IMR-90 (cell line): Measurements from ENCODE around the gene MMAB. TPM values are rescaled to one million over a fixed set of nuclear protein-coding genes. Genes with fewer than 3 reads are reported as not detected.

ENCODE experiments used
- ATAC-seq: fragments of 200-7000 bp; cut with Tn5 transposase; 2 replicates; pipeline ENCODE4 v1.9.1; 2020; ENCODE audit warnings: low read depth, mild to moderate bottlenecking, moderate library complexity
- BruUV-seq: library from RNA; stranded (reverse); fragments of 400-500 nt; replicated peaks from 2 replicates; lab custom pipeline; 2021; lab: Mats Ljungman, UMichigan
- CTCF ChIA-PET: fragments of 300-600 bp; formaldehyde crosslinking; extraction: SDS; loops from one replicate; lab custom pipeline; 2021; ENCODE audit warnings: antibody characterized with exemption; lab: Yijun Ruan, JAX
- POLR2A ChIA-PET: fragments of 300-600 bp; sonication (Branson Sonifier 250); formaldehyde crosslinking; loops from one replicate; lab custom pipeline; 2022; ENCODE audit warnings: antibody characterized with exemption; ENCODE audit not compliant: unreplicated experiment; lab: Charles Lee
- DNase-seq: peaks from one replicate; pipeline ENCODE4 v3.0.0; 2013
- H2AFZ ChIP-seq: replicated peaks from 2 replicates; pipeline ENCODE3; 2013; ENCODE audit warnings: low read length, mild to moderate bottlenecking; ENCODE audit not compliant: poor library complexity
- H2AK5ac ChIP-seq: 2 replicates; pipeline ENCODE4 v1.6.1; 2013; ENCODE audit warnings: low read depth, low read length, inconsistent platforms
- H2AK9ac ChIP-seq: replicated peaks from 2 replicates; pipeline ENCODE3; 2013; ENCODE audit warnings: mild to moderate bottlenecking, low read depth, low read length, moderate library complexity; ENCODE audit not compliant: poor library complexity
- H2BK120ac ChIP-seq: 2 replicates; pipeline ENCODE4 v1.6.1; 2013; ENCODE audit warnings: low read depth, low read length, inconsistent platforms
- H2BK15ac ChIP-seq: 3 replicates; pipeline ENCODE4 v1.6.1; 2013; ENCODE audit warnings: low read depth, low read length, inconsistent platforms
- H2BK20ac ChIP-seq: 2 replicates; pipeline ENCODE4 v1.6.1; 2013; ENCODE audit warnings: low read depth, mild to moderate bottlenecking, inconsistent platforms, low read length, moderate library complexity
- H2BK5ac ChIP-seq: 2 replicates; pipeline ENCODE4 v1.6.1; 2013; ENCODE audit warnings: mild to moderate bottlenecking, low read depth, low read length, inconsistent platforms; ENCODE audit not compliant: poor library complexity, severe bottlenecking
- H3K14ac ChIP-seq: replicated peaks from 2 replicates; pipeline ENCODE4 v1.6.1; 2013; ENCODE audit warnings: low read depth, low read length, inconsistent platforms
- H3K18ac ChIP-seq: 2 replicates; pipeline ENCODE4 v1.6.1; 2013; ENCODE audit warnings: low read depth, low read length, control low read depth
- H3K23ac ChIP-seq: 2 replicates; pipeline ENCODE4 v1.6.1; 2013; ENCODE audit warnings: low read depth, low read length, inconsistent platforms
- H3K27ac ChIP-seq: 2 replicates; pipeline ENCODE4 v1.5.1; 2013; ENCODE audit warnings: mild to moderate bottlenecking, control low read depth, low read length; ENCODE audit not compliant: insufficient read depth
- H3K27me3 ChIP-seq: 2 replicates; pipeline ENCODE4 v1.6.1; 2013; ENCODE audit warnings: low read length; ENCODE audit not compliant: control insufficient read depth, insufficient read depth
- H3K36me3 ChIP-seq: 2 replicates; pipeline ENCODE4 v1.6.1; 2013; ENCODE audit warnings: low read length, mixed read lengths; ENCODE audit not compliant: control insufficient read depth, insufficient read depth
- H3K4ac ChIP-seq: 2 replicates; pipeline ENCODE4 v1.6.1; 2013; ENCODE audit warnings: low read depth, low read length, inconsistent platforms
- H3K4me1 ChIP-seq: 2 replicates; pipeline ENCODE4 v1.6.1; 2013; ENCODE audit warnings: low read length, mixed read lengths; ENCODE audit not compliant: control insufficient read depth, insufficient read depth
- H3K4me2 ChIP-seq: 2 replicates; pipeline ENCODE4 v1.6.1; 2013; ENCODE audit warnings: low read depth, mild to moderate bottlenecking, control low read depth, low read length, moderate library complexity
- H3K4me3 ChIP-seq: 2 replicates; pipeline ENCODE4 v1.5.1; 2013; ENCODE audit warnings: low read depth, mild to moderate bottlenecking, control low read depth, low read length, moderate library complexity; ENCODE audit not compliant: insufficient read depth
- H3K56ac ChIP-seq: 2 replicates; pipeline ENCODE4 v1.6.1; 2013; ENCODE audit warnings: low read length, inconsistent platforms; ENCODE audit not compliant: insufficient read depth; ENCODE audit errors: extremely low read depth
- H3K79me1 ChIP-seq, 2 experiments: 2 replicates each; pipeline ENCODE4 v1.6.1; 2013; ENCODE audit warnings: low read length in 2 of 2, inconsistent platforms in 1 of 2, low read depth in 1 of 2
- H3K9ac ChIP-seq: 2 replicates; pipeline ENCODE4 v1.6.1; 2013; ENCODE audit warnings: low read depth, low read length, control low read depth
- H3K9me1 ChIP-seq: 2 replicates; pipeline ENCODE4 v1.6.1; 2013; ENCODE audit warnings: low read length, inconsistent platforms; ENCODE audit not compliant: insufficient read depth
- H3K9me3 ChIP-seq: 2 replicates; pipeline ENCODE4 v1.6.1; 2013; ENCODE audit warnings: low read length; ENCODE audit not compliant: control insufficient read depth, insufficient read depth
- H4K20me1 ChIP-seq: 2 replicates; pipeline ENCODE4 v1.6.1; 2013; ENCODE audit warnings: low read length, inconsistent platforms; ENCODE audit not compliant: insufficient read depth
- H4K5ac ChIP-seq: 2 replicates; pipeline ENCODE4 v1.6.1; 2013; ENCODE audit warnings: mild to moderate bottlenecking, low read depth, low read length, control low read depth
- H4K8ac ChIP-seq, 2 experiments: 2 replicates each; pipeline ENCODE4 v1.6.1; 2013; ENCODE audit warnings: low read depth in 2 of 2, low read length in 2 of 2, control low read depth in 1 of 2, inconsistent platforms in 1 of 2
- H4K91ac ChIP-seq: 2 replicates; pipeline ENCODE4 v1.6.1; 2013; ENCODE audit warnings: low read depth, low read length, inconsistent platforms; ENCODE audit not compliant: insufficient read depth
- BHLHE40 ChIP-seq: fragments of 150-350 bp; IDR thresholded peaks from 2 replicates; pipeline ENCODE4 v1.6.1; 2016; ENCODE audit warnings: mild to moderate bottlenecking, low read depth, low read length
- CEBPB ChIP-seq: IDR thresholded peaks from 2 replicates; pipeline ENCODE4 v1.6.1; 2012; ENCODE audit warnings: low read depth, low read length, improper control_type of control experiment
- CHD1 ChIP-seq: IDR thresholded peaks from 2 replicates; pipeline ENCODE4 v1.6.1; 2012; ENCODE audit warnings: low read depth, low read length, improper control_type of control experiment
- FOS ChIP-seq: fragments of 150-350 bp; IDR thresholded peaks from 2 replicates; pipeline ENCODE4 v1.6.1; 2016; ENCODE audit warnings: low read depth, low read length
- MAFK ChIP-seq: IDR thresholded peaks from 2 replicates; pipeline ENCODE4 v1.6.1; 2012; ENCODE audit warnings: low read depth, low read length, improper control_type of control experiment
- MAZ ChIP-seq: IDR thresholded peaks from 2 replicates; pipeline ENCODE4 v1.6.1; 2012; ENCODE audit warnings: low read depth, mild to moderate bottlenecking, low read length, improper control_type of control experiment, moderate library complexity, borderline replicate concordance
- MXI1 ChIP-seq: IDR thresholded peaks from 2 replicates; pipeline ENCODE4 v1.6.1; 2012; ENCODE audit warnings: low read depth, mild to moderate bottlenecking, low read length, moderate library complexity, borderline replicate concordance
- NFE2L2 ChIP-seq: fragments of 150-350 bp; IDR thresholded peaks from 2 replicates; pipeline ENCODE4 v1.6.1; 2016; ENCODE audit warnings: low read depth, mild to moderate bottlenecking, low read length
- POLR2A ChIP-seq: IDR thresholded peaks from 2 replicates; pipeline ENCODE4 v1.6.1; 2012; ENCODE audit warnings: mild to moderate bottlenecking, low read depth, low read length
- RCOR1 ChIP-seq: IDR thresholded peaks from 2 replicates; pipeline ENCODE4 v1.6.1; 2012; ENCODE audit warnings: mild to moderate bottlenecking, low read length, improper control_type of control experiment; ENCODE audit not compliant: insufficient replicate concordance
- RFX5 ChIP-seq: IDR thresholded peaks from 2 replicates; pipeline ENCODE4 v1.8.0; 2012; ENCODE audit warnings: low read depth, mild to moderate bottlenecking, low read length, moderate library complexity
- SMC3 ChIP-seq: fragments of 150-350 bp; IDR thresholded peaks from 2 replicates; pipeline ENCODE4 v1.6.1; 2016; ENCODE audit warnings: low read depth, mild to moderate bottlenecking, antibody characterized with exemption, low read length, moderate library complexity
- WGBS, 2 experiments: methylation state at CpG; one replicate each; pipeline versions ENCODE4 v1.1.5 to v1.1.7; 2013; ENCODE audit warnings: missing lambda C conversion rate in 2 of 2; ENCODE audit not compliant: insufficient read length in 1 of 2; ENCODE audit errors: extremely low coverage in 2 of 2; 5-methylcytosine and 5-hydroxymethylcytosine counted together
- dilution Hi-C: fragments of 300-500 bp; cut with HindIII; formaldehyde crosslinking; loops from one replicate; pipeline ENCODE4 v1.14.3; 2018; ENCODE audit warnings: low sequenced_read_pairs; ENCODE audit not compliant: unreplicated experiment
- in situ Hi-C: fragments of 300-500 bp; cut with MboI; formaldehyde crosslinking; loops from 3 replicates; pipeline ENCODE4 v1.14.3; 2019; ENCODE audit warnings: low sequenced_read_pairs, inconsistent platforms, mixed read lengths
- intact Hi-C: fragments of 100-400 bp; cut with micrococcal nuclease; formaldehyde crosslinking; loops from 2 replicates; pipeline ENCODE4 v1.10.0; 2022
- polyA plus RNA-seq, 3 experiments: library from polyadenylated mRNA; depleted of rRNA; stranded (reverse); fragments of >200 nt; gene quantifications; 2 replicates each; pipeline ENCODE4 v1.2.3, GENCODE V29; 2012; ENCODE audit warnings: low replicate concordance in 1 of 3
- total RNA-seq: library from RNA; depleted of rRNA; stranded (reverse); fragments of >200 nt; gene quantifications from 2 replicates; pipeline ENCODE4 v1.2.3, GENCODE V29; 2012
- TF ChIP-seq, protein P1 (sequence below): fragments of 150-350 bp; IDR thresholded peaks from 2 replicates; pipeline ENCODE4 v1.6.1; 2017; ENCODE audit warnings: mild to moderate bottlenecking, antibody characterized with exemption, low read length, low read depth
- TF ChIP-seq, protein P2 (sequence below): fragments of 150-350 bp; IDR thresholded peaks from 2 replicates; pipeline ENCODE4 v1.6.1; 2016; ENCODE audit warnings: low read depth, mild to moderate bottlenecking, low read length, moderate library complexity, borderline replicate concordance
- TF ChIP-seq, protein P3 (sequence below): conservative IDR thresholded peaks from 2 replicates; pipeline ENCODE4 v1.5.1; 2012; ENCODE audit warnings: mild to moderate bottlenecking, low read depth, low read length, improper control_type of control experiment

MMAB gene
- total and polyA plus RNA-seq, 2 of the 4 experiments (the other 2 are of a cell fraction) = 16.5 to 16.9 TPM

DNA sequence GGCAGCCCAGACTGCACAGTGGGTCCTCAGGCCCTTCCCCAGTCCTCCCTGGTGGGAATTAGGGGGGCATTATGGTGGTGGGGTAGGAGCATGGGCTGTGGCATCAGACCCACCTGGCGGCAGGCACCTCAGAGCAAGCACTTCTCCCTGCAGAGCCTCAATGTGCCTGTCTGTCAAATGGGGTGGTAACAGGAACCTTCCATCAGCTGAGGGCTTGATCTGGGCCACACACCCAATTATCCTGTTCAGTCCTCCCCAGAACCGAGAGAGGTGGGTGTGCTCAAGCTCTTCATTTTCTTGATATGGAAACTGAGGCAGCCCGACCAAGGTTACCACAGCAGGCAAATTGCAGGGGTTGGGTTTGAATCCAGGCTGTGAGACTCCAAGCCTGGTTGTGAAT is 38.7 kb upstream of the MMAB start:
- in situ Hi-C loops (no loop called here), dilution Hi-C loops (no loop called here), intact Hi-C loops (no loop called here)
- no peak overlapping the region for H3K9ac ChIP-seq
- no peak overlapping the region for H3K27ac ChIP-seq
- POLR2A ChIA-PET = no interaction called here
- no peak overlapping the region for H2BK120ac ChIP-seq
- H3K4me3 ChIP-seq = no peak overlapping the region
- H4K91ac ChIP-seq = no peak overlapping the region
- H3K9me3 ChIP-seq = no peaks in the 10 kb centered on the region; the same call in 1 of the 2 replicates
- no peaks in the 10 kb centered on the region for H3K36me3 ChIP-seq
- H4K5ac ChIP-seq = no peak overlapping the region
- H2AK5ac ChIP-seq = no peak overlapping the region
- ATAC-seq = no peak
- H3K79me1 ChIP-seq = no peaks in the 10 kb centered on the region
- no peaks in the 10 kb centered on the region for H3K4me1 ChIP-seq
- WGBS, 2 experiments = no CpG with 5 or more reads among the region's 3 CpGs
- TF ChIP-seq CEBPB (no peak), SMC3 (no peak), MAZ (no peak), CHD1 (no peak), MXI1 (no peak), MAFK (no peak), RFX5 (no peak), RCOR1 (no peak), FOS (no peak), NFE2L2 (no peak), BHLHE40 (no peak), POLR2A (no peak)
- TF ChIP-seq, protein P1, sequence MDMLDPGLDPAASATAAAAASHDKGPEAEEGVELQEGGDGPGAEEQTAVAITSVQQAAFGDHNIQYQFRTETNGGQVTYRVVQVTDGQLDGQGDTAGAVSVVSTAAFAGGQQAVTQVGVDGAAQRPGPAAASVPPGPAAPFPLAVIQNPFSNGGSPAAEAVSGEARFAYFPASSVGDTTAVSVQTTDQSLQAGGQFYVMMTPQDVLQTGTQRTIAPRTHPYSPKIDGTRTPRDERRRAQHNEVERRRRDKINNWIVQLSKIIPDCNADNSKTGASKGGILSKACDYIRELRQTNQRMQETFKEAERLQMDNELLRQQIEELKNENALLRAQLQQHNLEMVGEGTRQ = no peak
- TF ChIP-seq, protein P2, sequence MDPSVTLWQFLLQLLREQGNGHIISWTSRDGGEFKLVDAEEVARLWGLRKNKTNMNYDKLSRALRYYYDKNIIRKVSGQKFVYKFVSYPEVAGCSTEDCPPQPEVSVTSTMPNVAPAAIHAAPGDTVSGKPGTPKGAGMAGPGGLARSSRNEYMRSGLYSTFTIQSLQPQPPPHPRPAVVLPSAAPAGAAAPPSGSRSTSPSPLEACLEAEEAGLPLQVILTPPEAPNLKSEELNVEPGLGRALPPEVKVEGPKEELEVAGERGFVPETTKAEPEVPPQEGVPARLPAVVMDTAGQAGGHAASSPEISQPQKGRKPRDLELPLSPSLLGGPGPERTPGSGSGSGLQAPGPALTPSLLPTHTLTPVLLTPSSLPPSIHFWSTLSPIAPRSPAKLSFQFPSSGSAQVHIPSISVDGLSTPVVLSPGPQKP = no peak
- TF ChIP-seq, protein P3, sequence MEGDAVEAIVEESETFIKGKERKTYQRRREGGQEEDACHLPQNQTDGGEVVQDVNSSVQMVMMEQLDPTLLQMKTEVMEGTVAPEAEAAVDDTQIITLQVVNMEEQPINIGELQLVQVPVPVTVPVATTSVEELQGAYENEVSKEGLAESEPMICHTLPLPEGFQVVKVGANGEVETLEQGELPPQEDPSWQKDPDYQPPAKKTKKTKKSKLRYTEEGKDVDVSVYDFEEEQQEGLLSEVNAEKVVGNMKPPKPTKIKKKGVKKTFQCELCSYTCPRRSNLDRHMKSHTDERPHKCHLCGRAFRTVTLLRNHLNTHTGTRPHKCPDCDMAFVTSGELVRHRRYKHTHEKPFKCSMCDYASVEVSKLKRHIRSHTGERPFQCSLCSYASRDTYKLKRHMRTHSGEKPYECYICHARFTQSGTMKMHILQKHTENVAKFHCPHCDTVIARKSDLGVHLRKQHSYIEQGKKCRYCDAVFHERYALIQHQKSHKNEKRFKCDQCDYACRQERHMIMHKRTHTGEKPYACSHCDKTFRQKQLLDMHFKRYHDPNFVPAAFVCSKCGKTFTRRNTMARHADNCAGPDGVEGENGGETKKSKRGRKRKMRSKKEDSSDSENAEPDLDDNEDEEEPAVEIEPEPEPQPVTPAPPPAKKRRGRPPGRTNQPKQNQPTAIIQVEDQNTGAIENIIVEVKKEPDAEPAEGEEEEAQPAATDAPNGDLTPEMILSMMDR = no peak
- no peak overlapping the region for H2AK9ac ChIP-seq
- peaks cover 72% of the 10 kb centered on the region for H3K27me3 ChIP-seq
- H3K18ac ChIP-seq = no peak overlapping the region
- no peak overlapping the region for H2BK5ac ChIP-seq
- H3K23ac ChIP-seq = no peak overlapping the region
- H2BK15ac ChIP-seq = no peak overlapping the region
- H4K8ac ChIP-seq = no peak overlapping the region
- no peak overlapping the region for H3K56ac ChIP-seq
- H3K9me1 ChIP-seq = no peaks in the 10 kb centered on the region
- no TSS peak for BruUV-seq
- H3K4me2 ChIP-seq = no peak overlapping the region
- H2BK20ac ChIP-seq = no peak overlapping the region
- H4K20me1 ChIP-seq = no peaks in the 10 kb centered on the region
- DNase-seq = no peak
- CTCF ChIA-PET = no interaction called here
- no peak overlapping the region for H2AFZ ChIP-seq
- no peak overlapping the region for H3K14ac ChIP-seq
- no peak overlapping the region for H3K4ac ChIP-seq
